SK-N-SH treated with all-trans-retinoic acid at 6 μM for 48 hours (cell line): ENCODE results near the gene NGDN.

Source experiments
- ATAC-seq: fragments of 200-7000 bp; cut with Tn5 transposase; 3 replicates; pipeline ENCODE4 v1.9.1; 2020; ENCODE audit warnings: mild to moderate bottlenecking, moderate library complexity
- ARNTL ChIP-seq: fragments of 450-650 bp; formaldehyde crosslinking; IDR thresholded peaks from 2 replicates; pipeline ENCODE4 v1.5.0; 2020; ENCODE audit warnings: low read depth, mild to moderate bottlenecking, moderate library complexity, borderline replicate concordance
- BACH2 ChIP-seq: fragments of 250-450 bp; sonication (Bioruptor Pico); IDR thresholded peaks from 2 replicates; pipeline ENCODE4 v1.9.0; 2021; ENCODE audit warnings: mild to moderate bottlenecking, borderline replicate concordance
- CREB5 ChIP-seq: fragments of 250-450 bp; sonication (Bioruptor Pico); IDR thresholded peaks from 2 replicates; pipeline ENCODE4 v1.5.1; 2020; ENCODE audit warnings: low read depth, mild to moderate bottlenecking, moderate library complexity
- CSRNP3 ChIP-seq: fragments of 250-450 bp; sonication (Bioruptor Pico); IDR thresholded peaks from 2 replicates; pipeline ENCODE4 v1.5.1; 2021; ENCODE audit warnings: mild to moderate bottlenecking, moderate library complexity
- ESRRG ChIP-seq: fragments of 250-450 bp; sonication (Bioruptor Pico); IDR thresholded peaks from 2 replicates; pipeline ENCODE4 v1.6.1; 2021; ENCODE audit warnings: mild to moderate bottlenecking
- ISL1 ChIP-seq: fragments of 250-450 bp; sonication (Bioruptor Pico); IDR thresholded peaks from 2 replicates; pipeline ENCODE4 v2.1.2; 2022; ENCODE audit warnings: mild to moderate bottlenecking, moderate library complexity
- OSR1 ChIP-seq: fragments of 250-450 bp; sonication (Bioruptor Pico); IDR thresholded peaks from 2 replicates; pipeline ENCODE4 v1.8.0; 2022; ENCODE audit warnings: moderate library complexity, mild to moderate bottlenecking, inconsistent platforms
- PATZ1 ChIP-seq: fragments of 250-450 bp; sonication (Bioruptor Pico); IDR thresholded peaks from 2 replicates; pipeline ENCODE4 v1.8.0; 2020; ENCODE audit warnings: mild to moderate bottlenecking, moderate library complexity, borderline replicate concordance
- POU6F1 ChIP-seq: fragments of 250-450 bp; sonication (Bioruptor Pico); IDR thresholded peaks from 2 replicates; pipeline ENCODE4 v1.8.0; 2021; ENCODE audit warnings: low read depth, mild to moderate bottlenecking, moderate library complexity, borderline replicate concordance
- PPARA ChIP-seq: fragments of 250-450 bp; sonication (Bioruptor Pico); IDR thresholded peaks from 2 replicates; pipeline ENCODE4 v1.5.0; 2020; ENCODE audit warnings: mild to moderate bottlenecking, borderline replicate concordance
- RARB ChIP-seq: fragments of 250-450 bp; sonication (Bioruptor Pico); IDR thresholded peaks from 2 replicates; pipeline ENCODE4 v1.8.0; 2021; ENCODE audit warnings: mild to moderate bottlenecking, moderate library complexity
- SNAI2 ChIP-seq: fragments of 250-450 bp; sonication (Bioruptor Pico); IDR thresholded peaks from 2 replicates; pipeline ENCODE4 v1.5.0; 2020; ENCODE audit warnings: mild to moderate bottlenecking, moderate library complexity
- TCF4 ChIP-seq: fragments of 250-450 bp; sonication (Bioruptor Pico); IDR thresholded peaks from 2 replicates; pipeline ENCODE4 v1.8.0; 2021; ENCODE audit warnings: mild to moderate bottlenecking, moderate library complexity, borderline replicate concordance
- TOX ChIP-seq: fragments of 250-450 bp; sonication (Bioruptor Pico); IDR thresholded peaks from 2 replicates; pipeline ENCODE4 v1.8.0; 2021; ENCODE audit warnings: mild to moderate bottlenecking, moderate library complexity, borderline replicate concordance
- TSHZ2 ChIP-seq: fragments of 250-450 bp; sonication (Bioruptor Pico); IDR thresholded peaks from 2 replicates; pipeline ENCODE4 v1.5.0; 2020; ENCODE audit warnings: mild to moderate bottlenecking, moderate library complexity
- ZFP3 ChIP-seq: fragments of 250-450 bp; sonication (Bioruptor Pico); IDR thresholded peaks from 2 replicates; pipeline ENCODE4 v1.5.0; 2020; ENCODE audit warnings: mild to moderate bottlenecking, moderate library complexity
- ZFP30 ChIP-seq: fragments of 450-650 bp; formaldehyde crosslinking; IDR thresholded peaks from 2 replicates; pipeline ENCODE4 v1.5.0; 2022; ENCODE audit warnings: mild to moderate bottlenecking, moderate library complexity
- ZNF565 ChIP-seq: fragments of 450-650 bp; formaldehyde crosslinking; conservative IDR thresholded peaks from 2 replicates; pipeline ENCODE4 v1.5.0; 2020; ENCODE audit warnings: low read depth, mild to moderate bottlenecking, moderate library complexity
- ZNF8 ChIP-seq: fragments of 450-650 bp; formaldehyde crosslinking; IDR thresholded peaks from 2 replicates; pipeline ENCODE4 v1.5.0; 2020; ENCODE audit warnings: mild to moderate bottlenecking, moderate library complexity

Gene NGDN

GRCh38 chr14:23431486-23431885 lies 38.0 kb upstream of the NGDN start:
- no peak for ATAC-seq
- TF ChIP-seq CREB5 (CRISPR knock-in tag) (no peak), ZFP30 (CRISPR knock-in tag) (no peak), ESRRG (CRISPR knock-in tag) (no peak), PPARA (CRISPR knock-in tag) (no peak), TSHZ2 (no peak), ARNTL (no peak), RARB (CRISPR knock-in tag) (no peak), BACH2 (no peak), PATZ1 (no peak)

GRCh38 chr14:23432102-23432925 lies 37.2 kb upstream of the NGDN start:
- no peak for TF ChIP-seq ZNF8 (CRISPR knock-in tag)
- TF ChIP-seq PATZ1 = no peak
- TF ChIP-seq CREB5 (CRISPR knock-in tag) = no peak
- no peak for TF ChIP-seq ISL1 (CRISPR knock-in tag)
- no peak for TF ChIP-seq ARNTL
- TF ChIP-seq ZFP3 (CRISPR knock-in tag) = no peak
- TF ChIP-seq POU6F1 = no peak
- no peak for TF ChIP-seq SNAI2
- TF ChIP-seq CSRNP3 (CRISPR knock-in tag) = no peak
- no peak for TF ChIP-seq PPARA (CRISPR knock-in tag)
- no peak for TF ChIP-seq TCF4 (CRISPR knock-in tag)
- no peak for TF ChIP-seq OSR1 (CRISPR knock-in tag)
- no peak for TF ChIP-seq TOX (CRISPR knock-in tag)
- no peak for TF ChIP-seq ZNF565 (CRISPR knock-in tag)
- ATAC-seq = no peak
